ENCODE data around the gene STX4. TPM values are rescaled to one million over a fixed set of nuclear protein-coding genes. Genes with fewer than 3 reads are reported as not detected.

The STX4 gene
- total and polyA plus RNA-seq, 2 donors from 2014 or later = 60.6 to 61.2 TPM

DNA sequence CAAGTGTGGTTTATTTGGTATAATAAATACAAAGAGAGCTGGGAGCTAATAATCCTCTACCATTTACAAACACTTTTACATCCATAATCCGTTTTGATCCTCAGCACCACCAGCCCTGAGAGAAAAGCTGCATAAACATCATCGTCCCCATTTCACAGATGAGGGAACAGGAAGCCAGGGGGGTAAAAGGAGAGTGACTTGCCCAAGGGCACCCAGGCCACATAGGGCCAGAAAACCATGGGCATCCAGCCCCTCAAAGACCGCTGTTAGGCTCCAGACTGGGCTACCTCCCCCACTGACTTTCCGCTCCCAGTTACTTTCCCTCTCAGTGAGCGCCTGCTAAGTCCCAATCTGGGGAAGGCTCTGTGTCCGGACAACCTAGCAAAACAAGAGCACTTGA lies 29.6 kb upstream of the STX4 start:
- intact Hi-C loops (cut with DNase I) = no loop called here
- DNase-seq (no peak), FAIRE-seq (no peak)
- no peaks in the 10 kb centered on the region for H3K4me1 ChIP-seq (ENCODE audit: control insufficient read depth in 2 of 3, insufficient read depth in 2 of 3, low read depth in 1 of 3, low read length in 3 of 3)
- no peaks in the 10 kb centered on the region for H3K36me3 ChIP-seq (ENCODE audit: control insufficient read depth in 2 of 3, insufficient read depth in 3 of 3, low read length in 3 of 3)
- H3K9ac ChIP-seq (ENCODE audit: low read length in 3 of 3) = no peak overlapping the region
- no peak overlapping the region for H3K4me3 ChIP-seq (ENCODE audit: low read length in 3 of 3)
- no peaks in the 10 kb centered on the region for H3K27me3 ChIP-seq (ENCODE audit: control insufficient read depth, insufficient read depth, low read length)
- H3K9me3 ChIP-seq (ENCODE audit: control insufficient read depth in 2 of 3, insufficient read depth in 1 of 3, low read length in 3 of 3) = no peaks in the 10 kb centered on the region
- TF ChIP-seq, protein P1, sequence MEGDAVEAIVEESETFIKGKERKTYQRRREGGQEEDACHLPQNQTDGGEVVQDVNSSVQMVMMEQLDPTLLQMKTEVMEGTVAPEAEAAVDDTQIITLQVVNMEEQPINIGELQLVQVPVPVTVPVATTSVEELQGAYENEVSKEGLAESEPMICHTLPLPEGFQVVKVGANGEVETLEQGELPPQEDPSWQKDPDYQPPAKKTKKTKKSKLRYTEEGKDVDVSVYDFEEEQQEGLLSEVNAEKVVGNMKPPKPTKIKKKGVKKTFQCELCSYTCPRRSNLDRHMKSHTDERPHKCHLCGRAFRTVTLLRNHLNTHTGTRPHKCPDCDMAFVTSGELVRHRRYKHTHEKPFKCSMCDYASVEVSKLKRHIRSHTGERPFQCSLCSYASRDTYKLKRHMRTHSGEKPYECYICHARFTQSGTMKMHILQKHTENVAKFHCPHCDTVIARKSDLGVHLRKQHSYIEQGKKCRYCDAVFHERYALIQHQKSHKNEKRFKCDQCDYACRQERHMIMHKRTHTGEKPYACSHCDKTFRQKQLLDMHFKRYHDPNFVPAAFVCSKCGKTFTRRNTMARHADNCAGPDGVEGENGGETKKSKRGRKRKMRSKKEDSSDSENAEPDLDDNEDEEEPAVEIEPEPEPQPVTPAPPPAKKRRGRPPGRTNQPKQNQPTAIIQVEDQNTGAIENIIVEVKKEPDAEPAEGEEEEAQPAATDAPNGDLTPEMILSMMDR (IDR thresholded peaks at IDR 0.05; ENCODE audit: borderline replicate concordance, extremely low read depth, insufficient read depth) = no peak
- H3K27ac ChIP-seq (ENCODE audit: low read depth in 2 of 2, low read length in 2 of 2) = no peak overlapping the region

DNA sequence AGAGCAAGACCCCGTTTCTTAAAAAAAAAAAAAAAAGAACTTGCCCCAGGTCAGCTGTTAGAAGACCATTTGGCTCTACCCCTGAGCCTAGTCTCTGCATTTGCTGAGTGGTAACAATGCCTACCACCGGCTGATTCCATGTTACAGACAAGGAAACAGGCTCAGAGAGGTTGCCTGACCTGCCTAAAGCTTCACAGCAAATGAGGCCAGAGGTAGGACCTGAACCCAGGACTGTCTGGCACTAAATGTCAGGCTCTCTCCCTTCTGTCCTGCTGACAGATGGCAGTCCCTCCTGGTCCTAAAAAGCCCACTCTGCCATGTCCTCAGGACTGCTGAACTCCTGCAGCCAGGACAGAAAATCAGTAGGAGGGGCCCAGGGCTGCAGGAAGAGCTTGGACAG lies 28.7 kb upstream of the STX4 start:
- H3K27ac ChIP-seq (ENCODE audit: low read depth in 2 of 2, low read length in 2 of 2) = no peak overlapping the region
- no peak overlapping the region for H3K4me3 ChIP-seq (ENCODE audit: low read length in 3 of 3)
- H3K36me3 ChIP-seq (ENCODE audit: control insufficient read depth in 2 of 3, insufficient read depth in 3 of 3, low read length in 3 of 3) = no peaks in the 10 kb centered on the region
- H3K27me3 ChIP-seq (ENCODE audit: control insufficient read depth, insufficient read depth, low read length) = no peaks in the 10 kb centered on the region
- FAIRE-seq (no peak), DNase-seq (no peak)
- no peaks in the 10 kb centered on the region for H3K9me3 ChIP-seq (ENCODE audit: control insufficient read depth in 2 of 3, insufficient read depth in 1 of 3, low read length in 3 of 3)
- TF ChIP-seq, protein P1 (IDR thresholded peaks at IDR 0.05; ENCODE audit: borderline replicate concordance, extremely low read depth, insufficient read depth) = no peak
- intact Hi-C loops (cut with DNase I) = no loop called here
- no peaks in the 10 kb centered on the region for H3K4me1 ChIP-seq (ENCODE audit: control insufficient read depth in 2 of 3, insufficient read depth in 2 of 3, low read depth in 1 of 3, low read length in 3 of 3)
- no peak overlapping the region for H3K9ac ChIP-seq (ENCODE audit: low read length in 3 of 3)

DNA sequence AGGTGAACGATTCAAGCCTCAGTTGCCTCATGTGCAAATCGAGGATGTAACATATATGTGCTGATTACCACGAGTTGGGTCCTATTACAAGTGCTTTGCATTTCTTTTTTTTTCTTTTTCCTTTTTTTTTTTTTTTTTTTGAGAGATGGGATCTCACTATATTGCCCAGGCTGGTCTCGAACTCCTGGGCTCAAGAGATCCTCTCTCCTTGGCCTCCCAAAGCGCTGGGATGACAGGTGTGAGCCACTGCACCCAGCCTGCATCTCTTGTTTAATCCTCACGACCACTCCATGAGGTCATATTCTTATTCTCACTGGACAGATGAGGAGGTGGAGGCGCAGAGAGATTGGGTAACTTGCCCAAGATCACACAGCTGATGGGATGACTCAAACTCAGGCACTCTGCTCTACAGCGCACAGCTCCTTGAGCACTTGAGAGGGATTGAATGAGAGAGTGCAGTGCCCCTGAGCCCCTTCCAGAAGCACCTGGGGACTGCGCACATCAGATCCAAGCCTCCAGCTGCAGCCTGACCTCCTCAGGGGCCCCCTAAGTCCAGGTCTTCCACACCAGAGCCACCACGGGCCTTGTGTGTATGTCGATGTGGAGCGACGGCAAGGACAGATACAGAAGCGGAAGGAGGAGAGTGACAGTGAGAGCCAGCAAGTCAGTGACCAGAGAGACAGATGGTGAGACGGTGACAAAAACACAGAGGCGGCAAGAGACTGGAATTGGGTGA lies 27.8 kb upstream of the STX4 start:
- Histone ChIP-seq H3K4me1 (ENCODE audit: control insufficient read depth in 2 of 3, insufficient read depth in 2 of 3, low read depth in 1 of 3, low read length in 3 of 3) (no peaks in the 10 kb centered on the region), H3K27me3 (ENCODE audit: control insufficient read depth, insufficient read depth, low read length) (no peaks in the 10 kb centered on the region), H3K27ac (ENCODE audit: low read depth in 2 of 2, low read length in 2 of 2) (no peak overlapping the region), H3K9me3 (ENCODE audit: control insufficient read depth in 2 of 3, insufficient read depth in 1 of 3, low read length in 3 of 3) (no peaks in the 10 kb centered on the region), H3K9ac (ENCODE audit: low read length in 3 of 3) (no peak overlapping the region), H3K36me3 (ENCODE audit: control insufficient read depth in 2 of 3, insufficient read depth in 3 of 3, low read length in 3 of 3) (no peaks in the 10 kb centered on the region), H3K4me3 (ENCODE audit: low read length in 3 of 3) (no peak overlapping the region)
- intact Hi-C loops (cut with DNase I) = no loop called here
- TF ChIP-seq, protein P1 (IDR thresholded peaks at IDR 0.05; ENCODE audit: borderline replicate concordance, extremely low read depth, insufficient read depth) = no peak
- FAIRE-seq = no peak
- DNase-seq = no peak

DNA sequence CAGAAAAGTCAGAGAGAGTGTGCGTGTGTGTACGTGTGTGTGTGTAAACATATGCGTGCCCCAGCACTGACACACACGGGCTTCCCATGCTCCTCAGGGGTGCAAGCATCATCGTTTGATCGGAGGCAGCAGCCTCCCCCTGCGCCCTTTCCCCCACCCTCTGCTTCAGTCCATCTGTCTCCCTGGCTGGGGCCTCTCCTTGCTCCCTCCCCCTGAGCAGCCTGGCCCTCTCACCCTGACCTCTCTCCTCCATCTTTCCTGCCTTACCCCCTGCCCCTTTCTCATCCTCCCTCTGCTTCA lies 27.3 kb upstream of the STX4 start:
- TF ChIP-seq, protein P1 (IDR thresholded peaks at IDR 0.05; ENCODE audit: borderline replicate concordance, extremely low read depth, insufficient read depth) = no peak
- Histone ChIP-seq H3K4me1 (ENCODE audit: control insufficient read depth in 2 of 3, insufficient read depth in 2 of 3, low read depth in 1 of 3, low read length in 3 of 3) (no peaks in the 10 kb centered on the region), H3K27me3 (ENCODE audit: control insufficient read depth, insufficient read depth, low read length) (no peaks in the 10 kb centered on the region), H3K27ac (ENCODE audit: low read depth in 2 of 2, low read length in 2 of 2) (no peak overlapping the region), H3K4me3 (ENCODE audit: low read length in 3 of 3) (no peak overlapping the region), H3K9ac (ENCODE audit: low read length in 3 of 3) (no peak overlapping the region), H3K36me3 (ENCODE audit: control insufficient read depth in 2 of 3, insufficient read depth in 3 of 3, low read length in 3 of 3) (no peaks in the 10 kb centered on the region), H3K9me3 (ENCODE audit: control insufficient read depth in 2 of 3, insufficient read depth in 1 of 3, low read length in 3 of 3) (no peaks in the 10 kb centered on the region)
- intact Hi-C loops (cut with DNase I) = no loop called here
- no peak for DNase-seq
- no peak for FAIRE-seq
